Neural crest cell (in vitro differentiated cells): ENCODE measurements around the gene CDC42EP3. TPM values are rescaled to one million over a fixed set of nuclear protein-coding genes. Genes with fewer than 3 reads are reported as not detected.

Experiments
- DNase-seq: peaks from one replicate; pipeline ENCODE4 v3.0.0; 2021; ENCODE audit warnings: low read depth, mixed read lengths, low spot score
- H3K27ac Mint-ChIP-seq: one replicate; pipeline ENCODE4 v1.8.0; 2021; ENCODE audit warnings: mild to moderate bottlenecking, mixed read lengths; ENCODE audit not compliant: unreplicated experiment
- H3K27me3 Mint-ChIP-seq: 2 replicates; pipeline ENCODE4 v1.8.0; 2021; ENCODE audit warnings: low read depth, mild to moderate bottlenecking, mixed read lengths
- H3K36me3 Mint-ChIP-seq: 2 replicates; pipeline ENCODE4 v1.8.0; 2021; ENCODE audit warnings: low read depth, mild to moderate bottlenecking, mixed read lengths
- H3K4me1 Mint-ChIP-seq: 2 replicates; pipeline ENCODE4 v1.8.0; 2021; ENCODE audit warnings: mixed read lengths
- H3K4me3 Mint-ChIP-seq: one replicate; pipeline ENCODE4 v1.8.0; 2021; ENCODE audit warnings: mild to moderate bottlenecking, mixed read lengths
- H3K9me3 Mint-ChIP-seq: 2 replicates; pipeline ENCODE4 v1.8.0; 2021; ENCODE audit warnings: mixed read lengths
- total RNA-seq: library from RNA; stranded (reverse); gene quantifications from 2 replicates; pipeline ENCODE4 v1.2.1, GENCODE V29; 2021
- TF ChIP-seq, protein P1 (sequence below): fragments of 200-600 bp; sonication (generic); conservative IDR thresholded peaks from 2 replicates; pipeline ENCODE4 v1.5.0; 2021; ENCODE audit warnings: antibody characterized with exemption, mild to moderate bottlenecking

CDC42EP3 gene
- total RNA-seq, 1 donor from 2014 or later: 15.7 TPM

- DNase-seq: no peak
- Mint-ChIP-seq H3K27me3 (no peaks in the 10 kb centered on the region), H3K36me3 (peaks cover 19% of the 10 kb centered on the region), H3K27ac (no peak overlapping the region), H3K9me3 (peaks cover 8% of the 10 kb centered on the region), H3K4me3 (no peak overlapping the region), H3K4me1 (peaks cover 68% of the 10 kb centered on the region)
- TF ChIP-seq, protein P1, sequence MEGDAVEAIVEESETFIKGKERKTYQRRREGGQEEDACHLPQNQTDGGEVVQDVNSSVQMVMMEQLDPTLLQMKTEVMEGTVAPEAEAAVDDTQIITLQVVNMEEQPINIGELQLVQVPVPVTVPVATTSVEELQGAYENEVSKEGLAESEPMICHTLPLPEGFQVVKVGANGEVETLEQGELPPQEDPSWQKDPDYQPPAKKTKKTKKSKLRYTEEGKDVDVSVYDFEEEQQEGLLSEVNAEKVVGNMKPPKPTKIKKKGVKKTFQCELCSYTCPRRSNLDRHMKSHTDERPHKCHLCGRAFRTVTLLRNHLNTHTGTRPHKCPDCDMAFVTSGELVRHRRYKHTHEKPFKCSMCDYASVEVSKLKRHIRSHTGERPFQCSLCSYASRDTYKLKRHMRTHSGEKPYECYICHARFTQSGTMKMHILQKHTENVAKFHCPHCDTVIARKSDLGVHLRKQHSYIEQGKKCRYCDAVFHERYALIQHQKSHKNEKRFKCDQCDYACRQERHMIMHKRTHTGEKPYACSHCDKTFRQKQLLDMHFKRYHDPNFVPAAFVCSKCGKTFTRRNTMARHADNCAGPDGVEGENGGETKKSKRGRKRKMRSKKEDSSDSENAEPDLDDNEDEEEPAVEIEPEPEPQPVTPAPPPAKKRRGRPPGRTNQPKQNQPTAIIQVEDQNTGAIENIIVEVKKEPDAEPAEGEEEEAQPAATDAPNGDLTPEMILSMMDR: no peak
Observed at GRCh38 chr2:37652199-37652640, 19.2 kb downstream of the CDC42EP3 start.

GRCh38 chr2:37650548-37651093, 20.8 kb downstream of the CDC42EP3 start:
- TF ChIP-seq, protein P1: no peak
- H3K4me3 Mint-ChIP-seq: no peak overlapping the region
- H3K36me3 Mint-ChIP-seq: peaks cover 21% of the 10 kb centered on the region
- peaks cover 52% of the 10 kb centered on the region for H3K4me1 Mint-ChIP-seq
- H3K27me3 Mint-ChIP-seq: no peaks in the 10 kb centered on the region
- H3K9me3 Mint-ChIP-seq: peaks cover 10% of the 10 kb centered on the region
- no peak overlapping the region for H3K27ac Mint-ChIP-seq
- DNase-seq: no peak

- no peak overlapping the region for H3K4me3 Mint-ChIP-seq
- H3K27me3 Mint-ChIP-seq: no peaks in the 10 kb centered on the region
- no peak overlapping the region for H3K27ac Mint-ChIP-seq
- peaks cover 10% of the 10 kb centered on the region for H3K9me3 Mint-ChIP-seq
- TF ChIP-seq, protein P1: no peak
- DNase-seq: no peak
- peaks cover 41% of the 10 kb centered on the region for H3K4me1 Mint-ChIP-seq
- H3K36me3 Mint-ChIP-seq: peaks cover 25% of the 10 kb centered on the region
Observed at GRCh38 chr2:37649518-37649917, 21.9 kb downstream of the CDC42EP3 start.

DNA sequence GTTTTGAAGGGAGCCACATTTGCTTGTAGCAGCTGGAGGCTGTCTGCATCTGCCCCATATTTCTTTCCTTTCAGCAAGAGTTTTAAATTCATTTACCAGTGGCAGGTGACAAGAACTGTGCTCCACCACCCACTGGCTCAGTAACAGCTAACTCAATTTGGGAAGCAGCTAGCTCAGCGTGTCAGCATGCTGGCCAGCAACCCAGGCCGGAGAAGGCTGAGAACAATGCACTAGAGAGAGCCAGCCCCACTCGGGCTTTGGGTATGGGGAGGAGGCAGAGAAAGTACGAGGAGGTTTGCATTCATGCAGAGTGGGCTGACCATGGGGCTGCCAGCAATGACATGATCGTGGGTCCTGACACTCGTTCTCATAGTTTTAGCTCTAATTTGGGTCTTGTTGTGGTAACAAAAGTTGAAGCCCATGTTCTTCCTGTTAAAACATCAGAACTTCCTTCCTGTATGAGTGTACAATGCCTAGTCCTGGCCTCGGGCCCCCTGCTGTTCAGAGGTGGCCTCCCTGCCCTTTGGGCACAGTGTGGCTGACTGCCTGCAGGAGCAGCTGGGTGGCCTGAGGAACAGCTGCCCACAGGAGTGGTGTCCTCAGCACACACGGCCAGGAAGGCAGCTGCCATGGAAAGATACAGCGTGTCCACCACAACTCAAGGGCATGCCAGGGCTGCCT, 23.0 kb downstream of the CDC42EP3 start:
- Mint-ChIP-seq H3K36me3 (peaks cover 32% of the 10 kb centered on the region), H3K27me3 (no peaks in the 10 kb centered on the region), H3K4me3 (no peak overlapping the region), H3K9me3 (peaks cover 10% of the 10 kb centered on the region), H3K27ac (no peak overlapping the region), H3K4me1 (peaks cover 32% of the 10 kb centered on the region)
- no peak for DNase-seq
- TF ChIP-seq, protein P1: no peak

DNA sequence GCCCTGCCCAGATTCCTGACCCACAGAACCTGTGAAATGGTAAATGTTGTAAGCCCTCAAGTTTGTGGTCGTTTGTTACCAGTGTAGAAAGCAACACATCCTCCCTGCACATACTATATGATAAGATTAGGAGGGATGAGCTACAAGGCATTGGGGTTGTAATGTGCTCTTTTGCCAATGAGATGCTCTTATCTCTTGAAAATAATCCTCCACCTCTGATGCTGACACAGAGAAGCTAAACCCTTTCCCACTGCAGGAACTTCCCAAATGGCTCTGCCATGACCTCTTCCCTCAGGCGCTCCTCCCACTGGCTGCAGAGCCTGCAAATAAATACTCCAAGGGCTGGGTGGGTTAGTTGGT, 23.5 kb downstream of the CDC42EP3 start:
- Mint-ChIP-seq H3K9me3 (peaks cover 10% of the 10 kb centered on the region), H3K4me1 (peaks cover 27% of the 10 kb centered on the region), H3K27me3 (no peaks in the 10 kb centered on the region), H3K36me3 (peaks cover 35% of the 10 kb centered on the region), H3K4me3 (no peak overlapping the region), H3K27ac (no peak overlapping the region)
- no peak for DNase-seq
- TF ChIP-seq, protein P1: no peak
